ENCODE measurements around the gene GPAT3.

The GPAT3 gene

GRCh38 chr4:83560523-83560922 is 24.6 kb downstream of the GPAT3 start:
- Histone ChIP-seq H3F3A (ENCODE audit: low read depth) (no peaks in the 10 kb centered on the region), H3K4me2 (ENCODE audit: low read depth, low read length, poor library complexity, severe bottlenecking) (no peak overlapping the region), H2AFZ (ENCODE audit: low read length) (no peak overlapping the region), H3K79me2 (ENCODE audit: insufficient read depth, low read length) (no peaks in the 10 kb centered on the region), H3K4me3 (ENCODE audit: low read length, poor library complexity, severe bottlenecking) (no peak overlapping the region), H3K9ac (ENCODE audit: low read depth, low read length, poor library complexity, severe bottlenecking) (no peak overlapping the region), H3K4me1 (ENCODE audit: insufficient read depth, low read length, poor library complexity, severe bottlenecking) (peaks cover 10% of the 10 kb centered on the region), H3K9me3 (ENCODE audit: insufficient read depth, low read depth, low read length) (no peaks in the 10 kb centered on the region), H3K9me2 (replicated peaks; ENCODE audit: low read depth, low read length) (no peaks in the 10 kb centered on the region), H3K27me3 (ENCODE audit: insufficient read depth, low read length, poor library complexity, severe bottlenecking) (no peaks in the 10 kb centered on the region), H3K36me3 (ENCODE audit: insufficient read depth, low read length) (no peaks in the 10 kb centered on the region), H4K20me1 (ENCODE audit: insufficient read depth, low read length, poor library complexity, severe bottlenecking) (no peaks in the 10 kb centered on the region)
- TF ChIP-seq EZH2phosphoT487 (IDR thresholded peaks at IDR 0.05; ENCODE audit: borderline replicate concordance), result no peak

DNA sequence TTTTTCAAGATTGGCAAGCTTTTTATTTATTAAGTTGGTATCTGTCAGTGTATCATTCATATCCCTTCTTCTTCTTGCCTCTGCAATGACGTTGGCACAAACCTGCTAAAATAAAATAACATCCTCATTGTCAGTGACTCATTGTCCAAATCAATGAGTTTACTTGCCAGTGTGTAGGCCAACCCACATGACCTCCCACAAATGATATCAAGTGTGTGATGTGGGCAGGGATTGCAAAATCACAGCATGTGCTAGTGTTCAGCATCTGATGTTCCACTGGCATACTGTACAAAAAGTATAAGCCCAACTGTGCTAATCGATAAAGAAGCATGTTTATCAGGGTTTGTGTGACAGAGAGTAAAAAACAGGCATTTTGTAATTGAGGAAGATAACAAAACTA is 25.5 kb downstream of the GPAT3 start:
- no peaks in the 10 kb centered on the region for H3K9me2 ChIP-seq (replicated peaks; ENCODE audit: low read depth, low read length)
- no peaks in the 10 kb centered on the region for H4K20me1 ChIP-seq (ENCODE audit: insufficient read depth, low read length, poor library complexity, severe bottlenecking)
- no peaks in the 10 kb centered on the region for H3K36me3 ChIP-seq (ENCODE audit: insufficient read depth, low read length)
- H3K79me2 ChIP-seq (ENCODE audit: insufficient read depth, low read length), result no peaks in the 10 kb centered on the region
- no peak overlapping the region for H3K4me2 ChIP-seq (ENCODE audit: low read depth, low read length, poor library complexity, severe bottlenecking)
- H3K4me1 ChIP-seq (ENCODE audit: insufficient read depth, low read length, poor library complexity, severe bottlenecking), result peaks cover 10% of the 10 kb centered on the region
- no peaks in the 10 kb centered on the region for H3K27me3 ChIP-seq (ENCODE audit: insufficient read depth, low read length, poor library complexity, severe bottlenecking)
- H3K9ac ChIP-seq (ENCODE audit: low read depth, low read length, poor library complexity, severe bottlenecking), result no peak overlapping the region
- no peaks in the 10 kb centered on the region for H3K9me3 ChIP-seq (ENCODE audit: insufficient read depth, low read depth, low read length)
- H2AFZ ChIP-seq (ENCODE audit: low read length), result no peak overlapping the region
- H3F3A ChIP-seq (ENCODE audit: low read depth), result no peaks in the 10 kb centered on the region
- TF ChIP-seq EZH2phosphoT487 (IDR thresholded peaks at IDR 0.05; ENCODE audit: borderline replicate concordance), result no peak
- TF ChIP-seq, protein P1, sequence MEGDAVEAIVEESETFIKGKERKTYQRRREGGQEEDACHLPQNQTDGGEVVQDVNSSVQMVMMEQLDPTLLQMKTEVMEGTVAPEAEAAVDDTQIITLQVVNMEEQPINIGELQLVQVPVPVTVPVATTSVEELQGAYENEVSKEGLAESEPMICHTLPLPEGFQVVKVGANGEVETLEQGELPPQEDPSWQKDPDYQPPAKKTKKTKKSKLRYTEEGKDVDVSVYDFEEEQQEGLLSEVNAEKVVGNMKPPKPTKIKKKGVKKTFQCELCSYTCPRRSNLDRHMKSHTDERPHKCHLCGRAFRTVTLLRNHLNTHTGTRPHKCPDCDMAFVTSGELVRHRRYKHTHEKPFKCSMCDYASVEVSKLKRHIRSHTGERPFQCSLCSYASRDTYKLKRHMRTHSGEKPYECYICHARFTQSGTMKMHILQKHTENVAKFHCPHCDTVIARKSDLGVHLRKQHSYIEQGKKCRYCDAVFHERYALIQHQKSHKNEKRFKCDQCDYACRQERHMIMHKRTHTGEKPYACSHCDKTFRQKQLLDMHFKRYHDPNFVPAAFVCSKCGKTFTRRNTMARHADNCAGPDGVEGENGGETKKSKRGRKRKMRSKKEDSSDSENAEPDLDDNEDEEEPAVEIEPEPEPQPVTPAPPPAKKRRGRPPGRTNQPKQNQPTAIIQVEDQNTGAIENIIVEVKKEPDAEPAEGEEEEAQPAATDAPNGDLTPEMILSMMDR (conservative IDR thresholded peaks at IDR 0.05; ENCODE audit: low read length), result no peak
- no peak overlapping the region for H3K4me3 ChIP-seq (ENCODE audit: low read length, poor library complexity, severe bottlenecking)

DNA sequence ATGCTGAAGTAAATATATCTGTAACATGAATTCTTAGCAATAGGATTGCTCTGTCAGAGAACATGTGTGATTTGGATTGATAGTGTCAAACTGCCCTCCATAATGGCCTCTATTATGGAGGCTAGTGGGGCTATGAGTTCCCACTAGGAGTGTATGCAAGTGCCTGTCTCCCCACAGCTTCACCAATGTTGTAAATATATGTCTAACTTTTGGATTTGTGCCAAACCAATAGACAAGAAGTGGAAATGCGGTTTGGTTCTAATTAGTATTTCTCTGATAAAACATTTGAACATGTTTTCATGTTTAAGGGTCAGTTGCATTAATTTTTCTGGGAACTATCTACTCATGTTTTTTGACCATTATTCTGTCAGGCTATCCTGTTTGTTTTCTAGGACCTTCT is 28.1 kb downstream of the GPAT3 start:
- H3K79me2 ChIP-seq (ENCODE audit: insufficient read depth, low read length), result no peaks in the 10 kb centered on the region
- H3K27me3 ChIP-seq (ENCODE audit: insufficient read depth, low read length, poor library complexity, severe bottlenecking), result no peaks in the 10 kb centered on the region
- no peaks in the 10 kb centered on the region for H4K20me1 ChIP-seq (ENCODE audit: insufficient read depth, low read length, poor library complexity, severe bottlenecking)
- H3K9ac ChIP-seq (ENCODE audit: low read depth, low read length, poor library complexity, severe bottlenecking), result no peak overlapping the region
- no peaks in the 10 kb centered on the region for H3F3A ChIP-seq (ENCODE audit: low read depth)
- H3K4me3 ChIP-seq (ENCODE audit: low read length, poor library complexity, severe bottlenecking), result no peak overlapping the region
- TF ChIP-seq, protein P1 (conservative IDR thresholded peaks at IDR 0.05; ENCODE audit: low read length), result no peak
- TF ChIP-seq EZH2phosphoT487 (IDR thresholded peaks at IDR 0.05; ENCODE audit: borderline replicate concordance), result no peak
- H3K36me3 ChIP-seq (ENCODE audit: insufficient read depth, low read length), result no peaks in the 10 kb centered on the region
- no peak overlapping the region for H2AFZ ChIP-seq (ENCODE audit: low read length)
- peaks cover 2% of the 10 kb centered on the region for H3K4me1 ChIP-seq (ENCODE audit: insufficient read depth, low read length, poor library complexity, severe bottlenecking)
- no peaks in the 10 kb centered on the region for H3K9me3 ChIP-seq (ENCODE audit: insufficient read depth, low read depth, low read length)
- H3K4me2 ChIP-seq (ENCODE audit: low read depth, low read length, poor library complexity, severe bottlenecking), result no peak overlapping the region
- H3K9me2 ChIP-seq (replicated peaks; ENCODE audit: low read depth, low read length), result no peaks in the 10 kb centered on the region

- Histone ChIP-seq H3K4me3 (ENCODE audit: low read length, poor library complexity, severe bottlenecking) (no peak overlapping the region), H3K27me3 (ENCODE audit: insufficient read depth, low read length, poor library complexity, severe bottlenecking) (no peaks in the 10 kb centered on the region), H3K9me3 (ENCODE audit: insufficient read depth, low read depth, low read length) (no peaks in the 10 kb centered on the region), H3K4me2 (ENCODE audit: low read depth, low read length, poor library complexity, severe bottlenecking) (no peak overlapping the region), H2AFZ (ENCODE audit: low read length) (no peak overlapping the region), H3K4me1 (ENCODE audit: insufficient read depth, low read length, poor library complexity, severe bottlenecking) (no peaks in the 10 kb centered on the region), H4K20me1 (ENCODE audit: insufficient read depth, low read length, poor library complexity, severe bottlenecking) (no peaks in the 10 kb centered on the region), H3K9ac (ENCODE audit: low read depth, low read length, poor library complexity, severe bottlenecking) (no peak overlapping the region), H3K79me2 (ENCODE audit: insufficient read depth, low read length) (no peaks in the 10 kb centered on the region), H3K9me2 (replicated peaks; ENCODE audit: low read depth, low read length) (no peaks in the 10 kb centered on the region), H3F3A (ENCODE audit: low read depth) (no peaks in the 10 kb centered on the region), H3K36me3 (ENCODE audit: insufficient read depth, low read length) (no peaks in the 10 kb centered on the region)
- no peak for TF ChIP-seq EZH2phosphoT487 (IDR thresholded peaks at IDR 0.05; ENCODE audit: borderline replicate concordance)
- TF ChIP-seq, protein P1 (conservative IDR thresholded peaks at IDR 0.05; ENCODE audit: low read length), result no peak
Observed at GRCh38 chr4:83568062-83568461, 32.2 kb downstream of the GPAT3 start.
